NCI-H1105 (cell line): Measurements from ENCODE around the gene IFNA7.
"Not testable (repeated sequence)": the region's sequence is repeated elsewhere in the genome, so short reads cannot be mapped to it uniquely, and the experiment has no call there.

Experiments used
- DNase-seq: peaks from one replicate; lab custom pipeline; 2025; lab: John Stamatoyannopoulos, UW

Gene IFNA7

DNA sequence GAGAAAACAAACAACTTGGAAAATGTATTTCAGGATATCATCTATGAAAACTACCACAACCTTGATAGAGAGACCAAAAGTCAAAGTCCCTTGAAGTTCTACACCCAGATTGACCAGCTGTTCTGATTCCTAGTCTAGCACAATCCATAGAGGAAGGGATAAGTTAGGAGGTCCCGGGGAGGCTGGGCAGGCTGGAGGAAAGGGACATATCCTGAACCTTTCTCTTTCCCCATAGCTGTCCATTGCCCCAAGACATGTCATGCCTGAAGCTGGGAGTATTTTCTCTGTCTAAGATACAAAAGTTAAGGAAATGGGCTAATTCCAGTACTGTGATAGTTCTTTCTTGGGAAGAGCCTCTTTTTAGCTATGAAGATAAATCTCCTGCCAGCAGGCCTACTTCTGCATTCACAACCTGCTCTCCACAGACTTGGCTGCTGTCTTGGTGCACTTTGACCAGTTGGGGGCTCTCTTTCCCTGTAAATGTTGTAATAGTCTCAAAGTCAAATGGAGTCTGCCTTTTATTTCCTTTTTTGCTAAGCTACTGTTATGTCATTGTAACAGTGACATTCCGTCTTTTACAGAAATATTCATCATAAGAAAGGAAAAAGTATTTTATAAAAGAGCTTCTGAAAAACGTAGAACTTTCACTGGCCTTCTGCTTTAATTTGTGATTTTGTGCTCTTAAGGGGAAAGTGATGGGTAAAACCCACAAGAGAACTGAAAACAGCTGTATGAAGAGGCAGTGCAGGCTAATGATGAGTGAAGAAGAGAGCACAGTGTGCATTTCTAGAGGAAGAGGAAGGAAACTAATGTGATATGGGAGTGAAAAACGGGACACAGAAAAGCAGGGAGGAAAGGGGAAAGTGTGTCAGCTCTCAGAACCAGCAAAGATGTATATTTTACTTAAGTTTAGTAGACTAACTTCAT is 18.9 kb downstream of the IFNA7 start:
- not testable (repeated sequence) for DNase-seq

DNA sequence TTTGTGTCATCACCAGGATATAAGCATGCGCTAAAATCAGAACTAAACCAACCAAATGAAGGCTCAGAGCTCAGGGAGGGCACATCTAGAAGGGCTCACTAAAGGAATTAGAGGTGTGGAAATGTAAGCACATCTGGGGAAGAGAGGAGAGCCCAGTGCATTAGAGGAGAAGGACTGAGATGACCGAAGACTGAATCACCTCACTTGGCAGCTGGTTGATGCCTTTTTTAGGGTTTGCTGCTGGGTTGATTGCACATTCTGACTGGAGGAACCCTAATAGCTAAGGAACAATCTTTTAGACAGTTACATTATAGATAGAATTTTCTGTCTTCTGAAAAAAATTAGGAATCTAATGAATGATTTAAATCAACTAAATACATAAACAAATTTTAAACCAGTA is 27.3 kb downstream of the IFNA7 start:
- no peak for DNase-seq

DNA sequence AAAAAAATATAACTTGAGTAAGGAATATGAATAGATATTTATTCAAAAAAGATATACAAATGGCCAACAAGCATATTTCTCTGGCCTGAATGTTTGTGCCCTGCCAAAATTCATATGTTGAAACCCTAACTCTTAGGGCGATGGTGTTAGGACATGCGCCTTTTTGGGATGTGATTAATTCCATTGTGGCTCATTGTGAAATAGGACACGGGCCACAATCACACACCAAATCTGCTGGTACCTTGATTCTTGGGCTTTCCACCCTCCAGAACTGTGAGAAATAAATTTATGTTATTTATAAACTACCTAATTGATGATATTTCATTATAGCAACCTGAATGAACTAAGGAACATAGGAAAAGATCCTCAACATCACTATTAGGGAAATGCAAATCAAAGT is 29.8 kb downstream of the IFNA7 start:
- no peak for DNase-seq

DNA sequence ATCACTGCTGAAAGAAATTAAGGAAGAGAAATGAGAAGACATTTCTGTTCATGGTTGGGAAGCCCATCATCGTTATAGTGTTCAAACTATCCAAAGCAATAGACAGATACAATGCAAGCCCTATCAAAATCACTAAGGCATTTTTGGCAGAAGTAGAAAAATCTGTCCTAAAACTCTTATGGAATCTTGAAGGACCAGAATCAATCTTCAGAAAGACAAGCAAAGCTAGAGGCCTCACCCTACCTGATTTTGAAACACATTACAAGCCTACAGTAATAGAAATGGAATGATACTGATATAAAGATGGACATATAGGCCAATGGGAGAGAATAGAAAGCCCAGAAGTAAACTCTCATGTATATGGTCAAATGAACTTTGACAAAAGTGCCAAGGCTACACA is 30.7 kb downstream of the IFNA7 start:
- no peak for DNase-seq

DNA sequence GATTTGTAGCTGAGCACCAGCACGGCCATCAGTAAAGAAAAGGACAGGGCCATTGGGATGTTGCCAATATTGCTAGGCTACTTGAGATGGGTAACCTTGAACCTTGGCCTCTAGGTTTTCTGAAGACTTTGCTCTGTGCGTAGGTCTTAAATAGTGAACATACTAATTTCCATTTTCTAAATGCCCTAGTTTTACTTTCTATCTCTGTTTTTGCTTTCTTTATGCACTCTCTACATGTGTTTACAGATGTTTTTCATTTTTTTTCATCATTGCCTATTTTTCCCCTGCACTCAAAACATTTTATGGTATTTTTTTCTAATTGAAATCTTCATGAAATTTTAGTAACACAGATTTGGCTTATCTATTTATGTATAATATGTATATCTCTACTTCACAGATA is 35.4 kb downstream of the IFNA7 start, which contains the start of gene IFNA21:
TSS of gene IFNA21 (minus strand) at position 101 of the 400 bp plus-strand sequence. CDS start at position 53, 48 bp downstream.
- not testable (repeated sequence) for DNase-seq

DNA sequence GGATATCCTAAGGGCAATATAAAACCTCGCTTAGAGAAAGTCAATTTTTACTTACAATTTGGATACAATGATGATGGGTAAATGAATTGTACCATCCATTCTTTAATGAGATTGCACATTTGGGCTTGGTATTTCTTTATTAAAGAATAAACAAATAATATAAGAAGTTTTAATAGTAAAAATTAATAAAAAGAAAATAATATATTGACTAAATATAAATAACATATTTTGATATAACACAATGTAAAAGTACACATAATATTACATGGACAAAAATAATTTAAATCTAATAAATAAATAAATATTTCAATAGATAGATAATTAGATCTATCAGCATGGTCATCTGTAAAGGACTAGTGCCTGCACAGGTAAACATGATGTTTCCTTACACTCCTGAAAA is 36.5 kb downstream of the IFNA7 start:
- no peak for DNase-seq

DNA sequence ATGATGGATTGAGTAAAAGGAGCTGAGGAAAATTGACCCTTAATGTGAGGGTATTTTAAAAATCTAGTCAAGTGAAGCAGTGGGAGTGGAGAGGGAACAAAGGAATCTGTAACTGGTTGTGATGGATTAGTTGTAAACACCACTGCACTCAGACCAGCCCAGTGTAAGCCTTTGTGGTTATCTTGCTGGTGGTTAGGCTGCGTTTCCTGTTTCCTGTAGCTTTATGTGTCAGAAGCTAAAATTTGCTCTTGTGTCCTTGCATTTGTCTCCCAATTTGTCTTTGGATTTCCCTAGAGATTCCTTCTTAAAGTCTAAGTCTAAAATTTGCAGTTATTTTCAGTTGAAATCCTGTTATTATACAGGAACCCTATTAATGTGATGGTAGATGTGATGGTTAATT is 41.8 kb downstream of the IFNA7 start:
- DNase-seq, result no peak

DNA sequence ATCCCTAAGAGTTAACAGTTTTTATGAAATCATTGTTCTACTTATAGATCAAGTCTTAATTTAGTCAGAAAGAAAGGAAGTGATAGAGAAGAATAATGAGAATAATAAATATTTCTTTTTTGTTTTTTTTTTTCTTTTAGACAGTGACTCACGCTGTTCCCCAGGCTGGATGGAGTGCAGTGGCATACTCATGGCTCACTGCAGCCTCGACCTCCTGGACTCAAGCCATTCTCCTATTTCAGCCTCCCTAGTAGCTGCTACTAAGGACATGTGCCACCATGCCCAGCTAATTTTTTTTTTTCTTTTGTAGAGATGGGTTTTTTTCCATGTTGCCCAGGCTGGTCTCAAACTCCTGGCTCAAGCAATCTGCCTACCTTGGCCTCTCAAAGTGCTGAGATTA is 46.5 kb downstream of the IFNA7 start:
- DNase-seq, result no peak

DNA sequence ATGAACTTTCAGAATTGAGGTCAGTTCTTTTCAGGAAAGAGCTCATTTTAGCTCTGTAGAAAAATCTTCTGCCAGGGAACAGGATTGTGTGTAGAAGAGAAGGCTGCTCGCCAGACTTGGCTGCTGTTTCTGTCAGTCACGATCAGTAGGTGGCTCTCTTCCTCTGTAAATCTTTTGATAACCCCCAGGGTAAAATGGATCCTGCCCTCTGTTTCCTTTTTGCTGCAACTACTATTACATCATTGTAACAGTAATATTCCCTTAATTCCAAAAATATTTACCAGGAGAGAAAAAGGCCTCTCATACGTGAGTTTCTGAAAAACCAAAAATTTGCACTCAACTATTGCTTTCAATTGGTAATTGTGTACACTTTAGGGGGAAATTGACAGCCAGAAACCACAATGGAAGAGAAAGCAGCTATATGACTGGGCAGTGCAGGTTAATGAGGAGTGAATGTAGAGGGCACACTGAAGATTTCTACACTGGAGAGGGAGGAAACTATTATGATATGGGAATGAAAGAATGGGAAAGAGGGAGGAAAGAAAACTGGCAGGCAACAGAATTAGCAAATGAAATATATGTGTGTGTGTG is 47.9 kb downstream of the IFNA7 start:
- no peak for DNase-seq

DNA sequence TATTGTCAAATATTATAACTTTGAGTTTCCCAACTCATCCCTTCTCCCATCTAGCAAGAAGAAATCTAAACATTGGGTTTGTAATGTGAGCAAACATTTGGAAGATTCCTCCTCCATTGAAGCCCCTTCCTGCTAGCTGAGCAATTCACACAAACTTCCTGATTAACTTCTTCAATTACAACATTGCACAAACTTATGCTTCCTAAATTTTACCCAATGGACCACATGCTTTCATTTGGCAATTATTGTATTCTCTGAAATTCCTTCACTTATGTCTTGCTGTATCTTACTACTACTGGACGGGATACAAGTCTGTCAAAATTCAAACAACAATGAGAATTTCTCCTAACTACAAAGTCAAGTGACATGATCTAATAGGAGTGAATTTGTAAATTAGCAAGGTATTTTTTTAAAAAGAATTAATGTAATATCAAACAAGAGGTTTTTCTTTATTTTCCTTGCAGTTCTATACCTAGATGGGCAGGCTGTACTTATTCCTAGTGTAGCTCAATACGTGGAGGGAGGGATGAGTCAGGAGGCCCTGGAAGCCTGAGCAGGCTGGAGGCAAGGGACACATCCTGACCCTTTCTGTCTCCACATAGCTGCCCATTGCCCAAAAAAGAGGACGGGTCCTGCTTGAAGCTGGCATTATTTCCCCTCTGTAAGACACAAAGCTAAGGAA is 48.5 kb downstream of the IFNA7 start:
- DNase-seq, result no peak
